Measurements from ENCODE around the gene ENPP4.

- TF ChIP-seq CTCF (conservative IDR thresholded peaks at IDR 0.05; ENCODE audit: low read length) (no peak), EZH2phosphoT487 (IDR thresholded peaks at IDR 0.05; ENCODE audit: borderline replicate concordance) (no peak)
Observed at GRCh38 chr6:46136831-46137230, 7.0 kb downstream of the ENPP4 start.

All from Loucy (cell line).